Measurements from ENCODE around the gene NPHP4. TPM values are rescaled to one million over a fixed set of nuclear protein-coding genes. Genes with fewer than 3 reads are reported as not detected.

NPHP4 gene
- total RNA-seq, 1 donor from 2014 or later: 11.3 TPM

DNA sequence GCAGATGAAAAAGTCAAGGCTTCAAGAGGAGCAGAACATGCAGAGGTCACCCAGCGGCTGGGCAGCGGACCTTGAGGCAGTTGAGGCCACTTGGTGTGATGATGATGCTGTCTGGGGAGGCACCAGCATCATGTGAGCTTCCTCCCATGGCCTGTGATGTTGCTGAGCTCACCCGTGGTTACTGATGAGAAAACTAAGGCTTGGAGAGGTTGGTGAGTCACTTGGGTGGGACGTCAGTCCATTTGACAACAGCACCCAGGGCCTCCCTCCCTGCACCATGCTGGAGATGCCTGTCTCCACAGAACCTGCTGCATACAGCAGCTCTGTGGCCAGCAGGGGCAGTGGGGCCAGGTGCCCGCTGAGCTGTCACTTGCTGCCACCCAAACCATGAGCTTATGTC, 146.8 kb downstream of the NPHP4 start:
- TF ChIP-seq POLR2AphosphoS5 (IDR thresholded peaks at IDR 0.05; ENCODE audit: insufficient read depth in 1 of 2, low read depth in 1 of 2) (no peak), POLR2A (IDR thresholded peaks at IDR 0.05) (no peak)
- TF ChIP-seq, protein P1, sequence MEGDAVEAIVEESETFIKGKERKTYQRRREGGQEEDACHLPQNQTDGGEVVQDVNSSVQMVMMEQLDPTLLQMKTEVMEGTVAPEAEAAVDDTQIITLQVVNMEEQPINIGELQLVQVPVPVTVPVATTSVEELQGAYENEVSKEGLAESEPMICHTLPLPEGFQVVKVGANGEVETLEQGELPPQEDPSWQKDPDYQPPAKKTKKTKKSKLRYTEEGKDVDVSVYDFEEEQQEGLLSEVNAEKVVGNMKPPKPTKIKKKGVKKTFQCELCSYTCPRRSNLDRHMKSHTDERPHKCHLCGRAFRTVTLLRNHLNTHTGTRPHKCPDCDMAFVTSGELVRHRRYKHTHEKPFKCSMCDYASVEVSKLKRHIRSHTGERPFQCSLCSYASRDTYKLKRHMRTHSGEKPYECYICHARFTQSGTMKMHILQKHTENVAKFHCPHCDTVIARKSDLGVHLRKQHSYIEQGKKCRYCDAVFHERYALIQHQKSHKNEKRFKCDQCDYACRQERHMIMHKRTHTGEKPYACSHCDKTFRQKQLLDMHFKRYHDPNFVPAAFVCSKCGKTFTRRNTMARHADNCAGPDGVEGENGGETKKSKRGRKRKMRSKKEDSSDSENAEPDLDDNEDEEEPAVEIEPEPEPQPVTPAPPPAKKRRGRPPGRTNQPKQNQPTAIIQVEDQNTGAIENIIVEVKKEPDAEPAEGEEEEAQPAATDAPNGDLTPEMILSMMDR (IDR thresholded peaks at IDR 0.05): no peak
- Histone ChIP-seq H3K36me3 (no peaks in the 10 kb centered on the region), H3K4me3 (no peak overlapping the region), H3K4me1 (no peaks in the 10 kb centered on the region), H3K9me3 (no peaks in the 10 kb centered on the region), H3K27me3 (no peaks in the 10 kb centered on the region), H3K27ac (no peak overlapping the region)
- intact Hi-C loops (cut with DNase I): no loop called here
- no peak for DNase-seq (ENCODE audit: extremely low spot score in 2 of 2)

DNA sequence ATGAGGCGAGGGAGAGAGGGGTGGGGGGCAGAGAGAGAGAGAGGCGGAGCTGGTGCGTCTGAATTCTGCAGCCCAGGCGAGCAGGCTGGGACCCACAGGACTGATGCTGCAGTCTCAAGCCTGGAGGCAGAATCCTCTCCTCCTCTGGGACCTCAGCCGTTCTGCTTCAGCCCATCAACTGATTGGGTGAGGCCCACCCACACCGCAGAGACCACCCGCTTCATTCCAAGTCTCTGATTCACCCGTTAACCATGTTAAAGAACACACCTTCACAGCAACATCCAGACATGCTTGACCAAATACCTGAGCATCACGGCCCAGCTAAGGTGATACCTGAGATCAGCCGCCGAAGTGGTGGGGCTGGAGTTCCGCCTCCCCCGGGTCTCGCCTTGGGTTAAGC, 147.8 kb downstream of the NPHP4 start:
- intact Hi-C loops (cut with DNase I): no loop called here
- H3K27me3 ChIP-seq: no peaks in the 10 kb centered on the region

GRCh38 chr1:5843521-5844096, 148.6 kb downstream of the NPHP4 start:
- TF ChIP-seq POLR2AphosphoS5 (IDR thresholded peaks at IDR 0.05; ENCODE audit: insufficient read depth in 1 of 2, low read depth in 1 of 2) (no peak), POLR2A (IDR thresholded peaks at IDR 0.05) (no peak)
- TF ChIP-seq, protein P1 (IDR thresholded peaks at IDR 0.05): no peak
- no peak for DNase-seq (ENCODE audit: extremely low spot score in 2 of 2)
- H3K9me3 ChIP-seq: no peaks in the 10 kb centered on the region
- no peak overlapping the region for H3K27ac ChIP-seq
- H3K4me1 ChIP-seq: no peaks in the 10 kb centered on the region
- no peak overlapping the region for H3K4me3 ChIP-seq
- intact Hi-C loops (cut with DNase I): no loop called here
- H3K27me3 ChIP-seq: no peaks in the 10 kb centered on the region
- H3K36me3 ChIP-seq: no peaks in the 10 kb centered on the region

More for the DNA sequence above, 147.8 kb downstream of the NPHP4 start:
- TF ChIP-seq POLR2A (IDR thresholded peaks at IDR 0.05) (no peak), POLR2AphosphoS5 (IDR thresholded peaks at IDR 0.05; ENCODE audit: insufficient read depth in 1 of 2, low read depth in 1 of 2) (no peak)
- TF ChIP-seq, protein P1 (IDR thresholded peaks at IDR 0.05): no peak
- no peak overlapping the region for H3K4me3 ChIP-seq
- H3K4me1 ChIP-seq: no peaks in the 10 kb centered on the region
- no peaks in the 10 kb centered on the region for H3K36me3 ChIP-seq
- H3K9me3 ChIP-seq: no peaks in the 10 kb centered on the region
- no peak overlapping the region for H3K27ac ChIP-seq
- no peak for DNase-seq (ENCODE audit: extremely low spot score in 2 of 2)

GRCh38 chr1:5842679-5843078, 149.5 kb downstream of the NPHP4 start:
- no peak for DNase-seq (ENCODE audit: extremely low spot score in 2 of 2)
- H3K36me3 ChIP-seq: no peaks in the 10 kb centered on the region
- no peak overlapping the region for H3K27ac ChIP-seq
- H3K4me3 ChIP-seq: no peak overlapping the region
- no peak for TF ChIP-seq POLR2AphosphoS5 (IDR thresholded peaks at IDR 0.05; ENCODE audit: insufficient read depth in 1 of 2, low read depth in 1 of 2)
- no peak for TF ChIP-seq POLR2A (IDR thresholded peaks at IDR 0.05)
- TF ChIP-seq, protein P1 (IDR thresholded peaks at IDR 0.05): no peak
- H3K4me1 ChIP-seq: no peaks in the 10 kb centered on the region
- no peaks in the 10 kb centered on the region for H3K27me3 ChIP-seq
- intact Hi-C loops (cut with DNase I): no loop called here
- H3K9me3 ChIP-seq: no peaks in the 10 kb centered on the region

- no peak for DNase-seq (ENCODE audit: extremely low spot score in 2 of 2)
- intact Hi-C loops (cut with DNase I): no loop called here
- H3K4me1 ChIP-seq: no peaks in the 10 kb centered on the region
- no peak overlapping the region for H3K27ac ChIP-seq
- no peaks in the 10 kb centered on the region for H3K36me3 ChIP-seq
- TF ChIP-seq POLR2A (IDR thresholded peaks at IDR 0.05): no peak
- no peak for TF ChIP-seq POLR2AphosphoS5 (IDR thresholded peaks at IDR 0.05; ENCODE audit: insufficient read depth in 1 of 2, low read depth in 1 of 2)
- TF ChIP-seq, protein P1 (IDR thresholded peaks at IDR 0.05): no peak
- H3K4me3 ChIP-seq: no peak overlapping the region
- no peaks in the 10 kb centered on the region for H3K9me3 ChIP-seq
- no peaks in the 10 kb centered on the region for H3K27me3 ChIP-seq
Observed at GRCh38 chr1:5840551-5841001, 151.6 kb downstream of the NPHP4 start.
